NCI-H1105 treated with DMSO at 0.1 percent for 48 hours (cell line): ENCODE results near the gene TNS4.
"Not testable (repeated sequence)": the region's sequence is repeated elsewhere in the genome, so short reads cannot be mapped to it uniquely, and the experiment has no call there.

Experiments used
- DNase-seq: peaks from one replicate; lab custom pipeline; 2025; lab: John Stamatoyannopoulos, UW

TNS4 gene, protein sequence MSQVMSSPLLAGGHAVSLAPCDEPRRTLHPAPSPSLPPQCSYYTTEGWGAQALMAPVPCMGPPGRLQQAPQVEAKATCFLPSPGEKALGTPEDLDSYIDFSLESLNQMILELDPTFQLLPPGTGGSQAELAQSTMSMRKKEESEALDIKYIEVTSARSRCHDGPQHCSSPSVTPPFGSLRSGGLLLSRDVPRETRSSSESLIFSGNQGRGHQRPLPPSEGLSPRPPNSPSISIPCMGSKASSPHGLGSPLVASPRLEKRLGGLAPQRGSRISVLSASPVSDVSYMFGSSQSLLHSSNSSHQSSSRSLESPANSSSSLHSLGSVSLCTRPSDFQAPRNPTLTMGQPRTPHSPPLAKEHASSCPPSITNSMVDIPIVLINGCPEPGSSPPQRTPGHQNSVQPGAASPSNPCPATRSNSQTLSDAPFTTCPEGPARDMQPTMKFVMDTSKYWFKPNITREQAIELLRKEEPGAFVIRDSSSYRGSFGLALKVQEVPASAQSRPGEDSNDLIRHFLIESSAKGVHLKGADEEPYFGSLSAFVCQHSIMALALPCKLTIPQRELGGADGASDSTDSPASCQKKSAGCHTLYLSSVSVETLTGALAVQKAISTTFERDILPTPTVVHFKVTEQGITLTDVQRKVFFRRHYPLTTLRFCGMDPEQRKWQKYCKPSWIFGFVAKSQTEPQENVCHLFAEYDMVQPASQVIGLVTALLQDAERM

DNA sequence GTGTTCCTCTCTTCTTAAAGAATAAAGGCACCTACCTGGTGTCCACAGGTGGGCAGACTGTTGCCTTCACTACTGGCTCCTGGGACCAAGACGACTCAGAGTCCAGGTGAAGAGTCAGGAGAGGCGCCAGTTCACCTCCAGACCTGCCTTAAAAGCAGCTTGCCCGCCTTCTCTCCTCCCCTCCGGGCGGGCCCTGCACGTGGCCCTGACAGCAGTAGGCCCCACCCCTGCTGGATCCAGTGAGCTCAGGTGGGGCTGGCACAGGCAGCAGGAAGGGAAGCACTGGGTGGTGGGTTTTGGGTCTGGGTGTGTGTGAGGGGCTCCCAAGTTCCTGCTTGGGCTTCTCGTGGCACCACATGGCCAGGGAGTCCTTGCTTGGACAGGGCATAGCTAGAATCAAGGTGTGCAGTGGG is at the start of gene TNS4:
Gene TNS4, minus strand, starts transcription at position 125 of the 413 bp plus-strand sequence. CDS start 5,198 bp downstream, outside the sequence.
- no peak for DNase-seq

DNA sequence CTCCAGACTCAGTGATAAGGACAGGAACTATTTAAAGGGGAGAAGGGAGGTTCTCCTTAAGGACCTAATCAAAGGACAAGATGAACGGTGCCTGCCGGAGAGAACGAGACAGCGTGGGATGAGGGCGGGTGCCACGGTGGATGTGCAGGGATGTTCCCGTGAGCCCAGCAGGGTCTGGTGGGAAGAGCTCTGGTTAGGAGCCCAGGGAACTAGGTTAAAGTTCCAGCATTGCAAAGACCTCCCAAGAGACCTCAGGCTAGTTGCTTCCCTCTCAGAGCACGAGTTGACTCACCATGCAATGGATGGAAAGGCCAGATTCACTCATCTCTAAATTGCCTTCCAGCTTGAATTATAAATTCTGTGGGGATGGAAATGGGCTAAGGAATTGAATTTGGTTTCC is 49.2 kb upstream of the TNS4 start:
- no peak for DNase-seq

DNA sequence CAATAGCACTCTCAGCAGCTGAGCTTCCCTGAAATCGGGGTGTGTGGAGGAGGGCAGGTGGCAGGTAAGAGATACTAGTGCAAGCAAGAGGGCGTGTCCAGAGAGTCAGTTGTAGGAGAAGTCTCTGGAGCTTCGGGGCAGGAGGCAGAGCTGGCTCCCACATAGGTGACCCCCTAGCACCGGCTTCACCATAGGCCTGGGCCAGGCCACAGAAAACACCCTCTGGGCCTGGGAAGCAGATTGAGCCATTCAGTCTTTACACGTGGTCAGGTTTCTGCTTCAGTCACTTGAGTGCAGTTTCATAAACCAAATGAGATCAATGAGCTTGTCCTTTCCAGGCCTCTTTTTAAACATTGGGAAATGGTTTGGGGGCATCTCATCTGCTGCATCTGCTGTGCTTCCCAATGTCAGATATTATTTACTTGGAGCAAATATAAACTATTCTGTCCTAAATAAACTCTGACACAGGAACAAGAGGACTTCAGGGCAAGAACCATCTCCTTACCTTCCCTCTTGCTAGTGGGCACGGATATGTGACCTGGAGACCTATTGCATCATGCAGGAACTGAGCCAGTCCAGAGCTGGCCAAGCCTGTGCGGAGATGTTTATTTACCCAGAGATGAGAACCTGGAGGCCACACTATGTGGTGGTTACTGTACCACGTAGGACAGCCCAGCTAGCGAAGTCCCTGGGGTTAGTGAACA is 47.7 kb upstream of the TNS4 start:
- DNase-seq = peak; percentile 2

DNA sequence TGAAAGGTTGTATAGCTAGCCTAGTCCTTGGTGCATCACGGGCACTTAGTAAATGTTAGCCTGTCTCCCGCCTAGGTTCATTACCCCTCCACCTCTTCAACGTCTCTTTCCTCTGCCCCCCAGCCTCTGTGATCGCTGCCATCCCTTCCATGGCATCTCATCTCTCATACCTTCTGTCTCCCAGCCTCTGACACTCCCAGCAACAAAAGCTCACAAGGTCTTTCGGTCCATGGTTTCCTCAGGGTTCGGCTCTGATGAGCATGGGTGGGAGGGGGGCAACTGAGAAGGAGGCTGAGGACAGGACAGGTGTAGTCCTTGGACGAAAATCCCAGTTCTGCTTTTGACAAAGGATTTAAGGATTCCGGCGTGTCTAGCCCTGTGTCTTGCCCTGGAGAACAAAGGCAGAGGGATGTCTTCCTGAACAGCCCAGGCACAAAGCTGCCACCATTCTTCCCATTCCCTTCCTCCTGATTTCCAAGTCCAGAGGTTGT is 47.1 kb upstream of the TNS4 start:
- no peak for DNase-seq

DNA sequence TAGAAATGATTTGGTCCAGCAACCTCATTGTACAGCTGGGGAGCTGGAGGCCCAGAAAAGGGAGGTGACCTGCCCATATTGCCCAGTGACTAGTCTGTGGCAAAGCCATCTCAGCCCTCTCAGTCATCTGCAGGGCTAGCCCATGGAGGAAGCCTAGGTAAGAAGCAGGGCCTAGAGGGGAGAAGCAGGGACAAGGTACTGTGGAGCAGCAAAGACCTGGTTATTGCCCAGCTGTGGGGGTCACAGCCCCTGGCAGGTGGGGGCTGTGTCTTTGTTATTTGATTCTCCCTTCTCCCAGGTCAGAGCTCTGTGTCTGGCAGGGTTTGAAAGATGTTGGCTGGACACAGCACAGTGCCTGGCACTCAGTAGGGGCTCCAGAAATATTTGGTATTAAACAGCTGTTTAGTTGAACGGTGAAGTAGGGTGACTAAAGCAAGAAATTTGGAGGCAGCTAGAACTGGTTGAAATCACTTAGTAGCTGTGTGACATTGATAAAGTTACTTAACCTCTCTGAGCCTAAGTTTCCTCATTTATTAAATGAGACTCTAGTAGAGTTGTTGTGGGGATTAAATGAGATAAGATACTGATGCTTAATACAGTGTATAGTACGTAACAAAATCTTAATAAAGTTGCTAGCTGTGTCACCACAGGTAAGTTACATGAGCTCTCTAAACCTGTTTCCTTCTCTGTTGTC is 46.5 kb upstream of the TNS4 start:
- no peak for DNase-seq

DNA sequence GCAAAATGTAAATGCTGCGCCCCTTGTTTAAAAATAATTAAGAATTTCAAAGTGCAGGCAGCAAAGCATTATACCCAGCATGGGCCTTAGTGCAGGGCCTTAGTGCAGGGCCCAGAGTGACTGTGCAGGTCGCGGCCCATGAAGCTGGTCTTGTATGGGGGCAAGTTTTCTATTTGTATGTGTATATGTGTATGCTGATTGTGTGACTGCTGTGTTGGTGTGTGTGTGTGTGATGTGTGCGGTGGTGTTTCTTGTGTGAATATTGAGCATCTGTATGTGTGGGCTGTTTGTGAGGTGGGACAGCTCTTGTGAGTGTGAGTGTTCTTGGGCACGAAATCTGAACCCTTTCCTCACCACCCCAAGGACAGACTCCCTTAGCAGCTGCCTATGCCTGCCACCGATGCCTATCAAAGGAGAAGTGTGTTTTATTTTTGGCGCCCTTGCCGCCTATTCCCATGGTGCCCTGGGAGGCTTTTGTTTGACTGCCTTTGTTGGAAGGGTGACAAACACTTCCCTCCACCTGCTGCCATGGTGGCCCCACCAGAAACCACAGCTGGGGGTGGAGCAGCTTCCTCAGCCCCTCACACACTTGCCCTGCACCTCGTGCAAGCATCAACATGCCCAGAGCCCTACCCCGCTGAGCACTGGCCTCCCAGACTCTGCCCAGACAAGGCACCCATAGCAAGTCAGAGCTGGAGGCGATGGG is 45.8 kb upstream of the TNS4 start:
- peak; percentile 96 for DNase-seq

DNA sequence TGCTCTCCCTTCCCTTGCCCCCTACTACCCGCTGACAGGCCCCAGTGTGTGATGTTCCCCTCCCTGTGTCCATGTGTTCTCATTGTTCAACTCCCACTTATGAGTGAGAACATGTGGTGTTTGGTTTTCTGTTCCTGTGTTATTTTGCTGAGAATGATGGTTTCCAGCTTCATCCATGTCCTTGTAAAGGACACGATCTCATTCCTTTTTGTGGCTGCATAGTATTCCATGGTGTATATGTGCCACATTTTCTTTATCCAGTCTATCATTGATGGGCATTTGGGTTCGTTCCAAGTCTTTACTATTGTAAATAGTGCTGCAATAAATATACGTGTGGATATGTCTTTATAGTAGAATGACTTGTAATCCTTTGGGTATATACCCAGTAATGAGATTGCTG is 45.1 kb upstream of the TNS4 start:
- not testable (repeated sequence) for DNase-seq

DNA sequence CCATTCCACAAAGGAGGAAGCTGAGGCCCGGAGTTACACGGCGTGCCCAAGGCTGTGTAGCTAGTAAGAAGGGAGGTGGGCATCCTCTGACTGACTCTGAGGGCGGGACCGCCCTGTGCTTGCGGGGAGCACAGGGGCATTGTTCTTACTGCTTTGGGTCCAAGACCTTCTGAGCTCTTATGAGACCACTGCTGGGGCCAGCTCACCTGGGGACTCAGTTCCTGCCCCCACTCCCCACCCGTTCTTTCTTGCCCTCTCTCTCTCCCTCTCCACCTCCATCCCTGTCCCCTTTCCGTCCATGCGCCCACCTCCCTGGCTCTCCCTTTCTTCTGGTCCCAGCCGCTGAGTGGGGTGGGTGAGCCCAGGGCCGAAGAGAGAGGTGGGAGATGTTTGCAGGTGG is 44.2 kb upstream of the TNS4 start:
- DNase-seq = no peak

DNA sequence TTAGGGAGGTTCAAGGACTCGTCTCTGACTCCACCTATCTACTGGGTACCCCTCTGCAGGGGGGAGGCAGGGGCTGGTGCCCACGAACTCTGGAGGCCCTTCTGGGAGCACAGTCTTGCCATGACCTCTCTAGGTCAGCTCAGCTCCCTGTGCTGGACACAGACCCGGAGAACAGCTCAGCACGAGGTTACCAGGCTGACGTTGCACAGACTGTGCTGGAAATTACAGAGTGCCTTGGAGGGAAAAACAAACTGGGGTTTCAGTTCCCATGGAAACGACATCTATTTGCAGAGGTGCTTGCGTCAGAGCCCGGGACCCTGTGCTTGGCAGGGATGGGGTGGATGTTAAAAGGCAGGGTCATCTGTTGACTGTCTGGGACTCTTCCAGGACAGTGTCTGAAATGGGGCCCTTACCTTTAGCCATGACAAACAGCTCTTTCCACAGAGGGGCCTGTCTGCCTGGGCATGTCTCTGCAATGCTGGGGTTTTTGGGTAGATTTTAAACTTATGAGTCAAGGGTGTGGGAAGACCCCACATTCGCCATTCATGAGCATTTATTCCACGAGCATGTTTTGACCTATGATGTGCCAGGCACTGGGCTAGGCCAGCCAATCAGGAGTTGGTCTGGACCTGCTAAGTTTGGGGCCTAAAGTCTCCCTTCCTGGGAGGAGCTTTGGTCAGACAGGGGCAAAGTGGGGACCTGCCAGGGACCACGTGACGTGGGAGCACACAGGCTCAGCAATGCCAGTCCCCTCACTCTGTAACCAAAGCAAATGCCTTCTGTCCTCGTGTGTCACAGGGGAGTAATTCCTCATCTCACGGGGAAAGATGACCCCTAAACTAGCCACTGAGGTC is 41.4 kb upstream of the TNS4 start:
- no peak for DNase-seq

DNA sequence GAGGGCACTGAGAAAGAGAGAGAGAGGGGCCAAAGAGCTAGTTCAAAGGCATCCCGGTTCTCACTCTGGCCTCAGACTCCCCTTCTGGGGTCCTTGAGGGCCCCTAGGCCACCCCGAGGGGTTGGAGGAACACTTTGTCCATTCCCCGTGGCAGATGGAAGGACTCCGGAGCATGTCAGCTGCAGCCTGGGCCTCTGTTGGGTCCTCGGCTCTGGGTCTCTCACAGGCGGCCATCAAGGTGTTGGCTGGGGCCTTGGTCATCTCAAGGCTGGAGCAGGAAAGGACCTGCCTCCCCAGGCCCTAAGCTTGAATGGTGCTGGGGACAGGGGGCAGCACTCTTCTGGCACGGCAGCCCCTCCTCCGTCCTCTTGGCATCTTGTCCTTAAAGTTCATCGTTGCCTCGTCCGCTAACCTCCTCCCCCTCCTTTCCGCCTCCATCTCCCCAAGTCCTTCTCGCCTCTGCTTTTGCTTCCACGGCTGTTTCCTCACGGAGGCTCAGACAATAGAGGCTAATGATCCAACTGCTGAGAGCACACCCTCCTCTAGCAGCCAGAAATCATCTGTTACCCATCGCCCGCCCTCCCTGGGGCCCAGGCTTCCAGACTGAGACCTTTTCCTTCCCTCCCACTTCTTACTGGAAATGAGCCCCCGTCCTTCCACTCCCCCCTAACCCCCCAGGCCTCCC is 40.6 kb upstream of the TNS4 start:
- no peak for DNase-seq

DNA sequence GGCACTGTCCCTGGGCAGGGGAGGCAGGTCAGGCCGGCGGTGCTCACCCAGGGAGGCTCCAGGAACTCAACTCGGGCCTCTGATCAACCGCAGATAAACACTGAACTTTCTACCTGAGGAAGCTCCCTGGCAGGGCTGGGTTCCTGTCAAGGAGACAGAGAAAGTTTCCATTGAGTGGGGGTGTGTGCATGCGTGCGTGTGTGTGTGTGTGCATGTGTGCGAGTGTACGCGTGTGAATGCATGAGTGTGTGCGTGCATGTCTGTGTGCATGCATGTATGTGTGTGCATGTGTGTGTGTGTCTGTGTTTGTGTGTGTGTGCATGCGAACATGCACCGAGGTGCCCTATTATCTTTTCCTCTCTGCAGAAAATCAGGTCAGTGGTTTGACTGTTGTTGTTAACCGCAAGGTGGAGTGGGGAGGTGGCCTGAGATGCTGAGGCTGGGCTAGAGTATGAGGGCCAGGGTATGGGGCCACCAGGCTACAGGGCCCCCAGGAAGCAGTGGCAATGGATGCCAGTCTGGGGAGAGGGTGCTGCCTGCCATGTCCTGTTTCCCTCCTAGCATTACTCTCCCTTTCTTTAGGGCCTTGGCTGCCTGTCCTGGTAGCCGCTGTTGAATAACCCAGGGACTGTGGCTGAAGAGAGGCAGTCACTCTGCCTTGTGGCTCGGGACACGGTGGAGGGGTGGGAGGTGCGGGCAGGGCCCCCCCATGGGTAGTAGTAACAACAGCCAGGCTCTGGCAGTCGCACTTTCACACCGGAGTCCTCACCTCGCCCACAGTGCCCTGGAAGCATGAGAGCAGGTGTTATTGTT is 39.8 kb upstream of the TNS4 start:
- no peak for DNase-seq

DNA sequence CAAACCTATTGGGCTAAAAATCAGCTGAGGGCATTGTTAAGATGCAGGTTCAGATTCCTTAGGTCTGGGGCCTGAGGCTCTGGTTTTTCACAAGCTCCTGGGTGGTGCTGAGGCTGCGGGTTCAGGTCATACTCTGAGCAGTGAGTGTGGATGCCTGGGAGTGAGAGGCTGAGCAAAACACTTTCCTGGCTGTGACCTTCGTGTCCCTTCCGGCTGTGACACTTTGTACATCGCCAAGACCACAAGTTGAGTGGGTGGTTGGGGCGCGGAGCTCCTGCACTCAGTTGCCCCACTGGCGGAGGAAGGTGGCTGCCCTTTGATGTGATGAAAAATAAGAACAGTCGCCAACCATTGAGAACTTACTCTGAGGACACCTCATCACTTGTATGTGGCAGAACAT is 39.0 kb upstream of the TNS4 start:
- no peak for DNase-seq

DNA sequence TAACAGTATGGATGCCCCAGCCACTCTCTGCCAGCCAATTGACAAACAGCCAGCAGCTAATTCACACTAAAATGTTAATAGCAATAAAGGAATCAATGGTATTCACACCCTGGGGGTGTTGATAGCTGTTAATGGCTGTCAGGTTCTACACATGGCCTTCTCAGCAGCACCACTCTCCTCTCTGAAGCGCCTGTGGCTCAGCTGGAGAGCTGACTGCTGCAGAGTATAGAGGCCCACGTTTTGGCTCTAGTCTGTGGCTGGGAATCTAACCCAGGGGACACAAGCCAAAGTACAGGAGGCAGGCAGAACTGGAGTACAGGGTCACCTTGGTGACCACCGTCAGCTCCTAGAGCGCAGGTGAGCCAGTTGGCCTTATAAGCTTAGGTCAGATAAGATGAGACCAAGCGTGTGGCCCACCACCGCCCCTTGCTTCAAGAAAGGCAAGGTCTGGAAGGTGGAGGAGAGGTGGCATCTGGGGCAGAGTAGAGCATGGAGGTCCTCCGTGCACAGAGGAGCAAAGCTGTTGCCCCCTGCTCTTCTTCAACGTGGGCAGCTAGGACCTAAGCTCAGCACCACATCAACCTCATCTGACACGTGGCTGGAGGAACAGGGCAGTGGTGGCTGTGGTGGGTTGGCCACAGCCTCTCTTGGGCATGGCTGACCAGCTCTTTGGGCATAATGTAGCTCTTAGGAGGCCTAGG is 38.4 kb upstream of the TNS4 start:
- DNase-seq = no peak

DNA sequence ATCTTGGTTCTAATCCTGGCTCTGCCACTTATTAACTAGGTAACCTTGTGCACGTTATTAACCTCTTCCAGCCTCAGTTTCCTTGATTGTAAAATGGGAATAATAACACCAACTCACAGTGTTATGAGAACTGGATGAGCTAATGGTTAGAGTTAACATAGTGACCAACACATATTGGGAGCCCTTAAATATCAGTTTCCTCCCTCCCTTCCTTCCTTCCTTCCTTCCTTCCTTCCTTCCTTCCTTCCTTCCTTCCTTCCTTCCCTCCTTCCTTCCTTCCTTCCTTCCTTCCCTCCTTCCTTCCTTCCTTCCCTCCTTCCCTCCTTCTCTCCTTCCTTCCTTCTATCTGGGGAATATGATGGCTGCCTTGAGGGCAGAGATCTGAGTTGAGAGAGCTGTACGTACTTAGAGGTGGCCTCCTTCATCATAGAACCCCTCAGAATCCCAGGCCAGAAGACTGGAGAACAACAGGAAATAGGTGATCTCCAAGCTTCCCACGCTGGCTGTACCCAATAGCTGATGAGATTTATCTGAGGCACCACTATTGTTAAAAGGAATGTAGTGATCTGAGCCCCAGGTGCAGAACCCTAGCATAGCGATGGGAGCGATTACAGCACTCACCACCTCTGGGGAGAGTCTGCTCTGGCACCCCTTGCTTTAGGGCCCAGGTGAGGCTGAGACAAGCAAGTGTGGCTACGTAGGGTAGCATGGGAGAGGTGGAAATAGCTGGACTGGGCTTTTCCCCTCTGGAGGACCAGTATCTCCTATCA is 37.7 kb upstream of the TNS4 start:
- DNase-seq = no peak

DNA sequence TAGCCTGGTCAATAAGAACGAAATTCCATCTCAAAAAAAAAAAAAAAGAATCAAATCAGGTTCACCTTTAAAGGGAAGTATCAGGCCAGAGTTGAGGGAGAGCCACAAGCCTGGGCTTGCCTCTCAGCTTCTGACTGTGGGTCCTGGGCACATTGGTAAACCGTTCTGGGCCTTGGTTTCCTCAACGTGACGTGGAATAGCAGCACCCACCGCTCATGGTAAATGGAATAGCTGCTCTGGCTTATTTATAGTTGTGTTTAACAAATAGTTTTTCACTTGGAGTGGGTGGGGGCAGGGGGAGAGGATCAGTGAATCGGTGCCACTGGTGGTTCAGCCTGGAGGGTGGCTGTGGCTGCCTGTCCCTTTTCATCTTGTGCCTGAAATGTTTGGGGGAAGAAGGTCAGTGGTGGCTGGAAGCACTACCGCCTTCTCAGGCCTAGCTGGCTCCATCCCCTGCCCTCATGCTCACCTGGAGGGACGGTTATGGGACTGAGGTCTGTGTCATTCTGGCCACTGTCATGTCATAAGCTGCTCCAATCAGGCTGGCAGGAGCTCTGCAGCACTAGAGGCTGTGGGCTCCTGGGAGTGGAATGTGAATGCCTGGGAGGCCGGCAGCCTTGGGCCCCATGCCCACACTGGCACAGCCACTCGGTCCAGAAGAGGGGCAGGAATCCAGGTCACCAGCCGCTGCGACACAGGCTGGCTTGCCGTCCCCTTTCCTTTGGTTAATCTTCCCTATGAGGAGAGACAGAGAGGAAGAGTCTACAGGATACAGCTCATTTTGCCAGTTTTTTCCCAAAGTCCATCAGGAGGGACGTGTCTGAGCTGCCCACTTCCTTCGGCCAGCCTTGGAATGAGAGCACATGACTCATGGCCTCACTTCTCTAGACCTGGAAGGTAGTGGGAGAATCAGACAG is 36.9 kb upstream of the TNS4 start:
- DNase-seq = no peak
